AG09319 (cell line): ENCODE measurements around the gene KCNJ10.

Experiments used
- DNase-seq: peaks from one replicate; pipeline ENCODE4 v3.0.0-alpha.2; 2010; ENCODE audit warnings: low read depth; ENCODE audit errors: extremely low read depth
- TF ChIP-seq, protein P1 (sequence below): IDR thresholded peaks from 2 replicates; pipeline ENCODE4 v1.5.1; 2011; ENCODE audit warnings: low read depth, mild to moderate bottlenecking, inconsistent platforms, low read length, moderate library complexity

Gene KCNJ10

DNA sequence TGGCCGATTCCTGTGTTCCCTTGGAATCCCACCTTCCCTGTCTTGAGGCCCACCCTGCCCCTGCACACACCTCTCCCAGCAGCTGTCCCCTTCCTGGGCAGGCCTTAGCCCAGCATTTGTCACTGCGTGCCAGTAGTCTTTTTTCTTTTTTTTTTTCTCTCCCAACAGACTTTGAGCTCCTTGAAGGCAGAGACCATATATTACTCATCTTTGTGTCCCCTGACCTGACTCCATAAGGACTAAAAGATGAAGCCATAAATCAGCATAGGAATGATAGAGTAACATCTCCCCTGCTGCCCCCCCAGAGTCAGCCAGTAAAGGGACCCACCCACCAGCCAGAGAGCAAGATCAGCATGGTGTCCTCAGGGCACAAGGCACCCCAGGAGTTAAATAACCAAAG, 65.5 kb downstream of the KCNJ10 start:
- TF ChIP-seq, protein P1, sequence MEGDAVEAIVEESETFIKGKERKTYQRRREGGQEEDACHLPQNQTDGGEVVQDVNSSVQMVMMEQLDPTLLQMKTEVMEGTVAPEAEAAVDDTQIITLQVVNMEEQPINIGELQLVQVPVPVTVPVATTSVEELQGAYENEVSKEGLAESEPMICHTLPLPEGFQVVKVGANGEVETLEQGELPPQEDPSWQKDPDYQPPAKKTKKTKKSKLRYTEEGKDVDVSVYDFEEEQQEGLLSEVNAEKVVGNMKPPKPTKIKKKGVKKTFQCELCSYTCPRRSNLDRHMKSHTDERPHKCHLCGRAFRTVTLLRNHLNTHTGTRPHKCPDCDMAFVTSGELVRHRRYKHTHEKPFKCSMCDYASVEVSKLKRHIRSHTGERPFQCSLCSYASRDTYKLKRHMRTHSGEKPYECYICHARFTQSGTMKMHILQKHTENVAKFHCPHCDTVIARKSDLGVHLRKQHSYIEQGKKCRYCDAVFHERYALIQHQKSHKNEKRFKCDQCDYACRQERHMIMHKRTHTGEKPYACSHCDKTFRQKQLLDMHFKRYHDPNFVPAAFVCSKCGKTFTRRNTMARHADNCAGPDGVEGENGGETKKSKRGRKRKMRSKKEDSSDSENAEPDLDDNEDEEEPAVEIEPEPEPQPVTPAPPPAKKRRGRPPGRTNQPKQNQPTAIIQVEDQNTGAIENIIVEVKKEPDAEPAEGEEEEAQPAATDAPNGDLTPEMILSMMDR, result no peak

DNA sequence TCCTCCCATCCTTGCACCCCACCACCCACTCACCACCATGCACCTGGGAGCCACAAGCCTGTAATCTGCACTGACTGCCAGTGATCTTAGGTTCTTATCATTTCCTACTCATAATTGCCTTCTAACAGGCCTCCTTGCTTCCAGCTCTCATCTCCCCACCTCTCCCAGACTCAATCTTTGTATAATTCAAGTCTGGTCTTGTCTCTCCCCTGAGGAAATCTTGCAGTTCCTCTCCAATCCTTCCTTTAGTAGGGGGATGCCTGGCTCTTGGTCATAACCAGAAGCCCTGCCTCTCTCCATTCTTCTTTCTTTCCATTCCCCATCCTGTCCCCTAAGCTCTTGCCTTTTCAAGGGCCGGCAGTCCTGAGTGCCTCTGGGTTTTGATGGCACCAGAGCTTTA, 66.0 kb downstream of the KCNJ10 start:
- no peak for DNase-seq
- TF ChIP-seq, protein P1, result no peak

More for the DNA sequence above, 65.5 kb downstream of the KCNJ10 start:
- no peak for DNase-seq

DNA sequence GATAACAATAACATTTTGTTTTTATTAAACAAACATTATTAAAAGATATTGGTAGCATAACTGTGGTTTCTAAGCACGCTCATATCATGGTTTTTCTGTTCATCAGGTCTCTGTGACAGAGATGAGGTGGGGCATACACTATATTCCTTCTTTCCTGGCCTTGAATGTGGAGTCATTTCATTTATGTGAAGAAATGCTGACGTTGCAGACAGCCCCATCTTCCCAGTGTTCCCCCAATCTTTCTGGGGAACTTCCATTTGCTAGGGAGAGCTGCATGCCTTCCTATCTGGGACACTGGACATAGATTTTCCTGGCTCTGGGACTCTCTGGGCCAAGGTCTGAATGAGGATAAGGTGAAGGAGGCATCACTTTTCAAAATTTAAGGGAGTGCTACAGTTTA, 68.5 kb downstream of the KCNJ10 start:
- TF ChIP-seq, protein P1, result no peak
- DNase-seq, result no peak

DNA sequence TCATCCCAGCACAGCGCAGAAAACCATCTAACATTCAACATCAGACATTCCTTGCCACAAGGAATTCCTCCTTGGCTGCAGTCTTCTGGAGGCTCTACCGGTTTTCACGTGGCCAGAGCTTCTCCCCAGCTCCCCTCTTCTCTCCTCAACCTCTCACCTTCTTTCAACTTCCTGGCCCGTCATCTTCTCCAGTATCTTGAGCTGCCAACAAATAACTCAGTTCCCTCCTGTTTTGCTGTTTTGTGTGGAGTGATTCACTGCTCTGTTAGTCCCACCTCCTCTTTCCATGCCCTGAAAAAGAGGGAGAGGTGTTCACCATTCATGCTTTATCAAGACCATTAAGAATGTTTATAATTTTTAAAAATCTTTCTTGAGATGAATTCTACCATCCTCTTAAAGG, 70.8 kb downstream of the KCNJ10 start:
- DNase-seq, result no peak
- TF ChIP-seq, protein P1, result no peak

DNA sequence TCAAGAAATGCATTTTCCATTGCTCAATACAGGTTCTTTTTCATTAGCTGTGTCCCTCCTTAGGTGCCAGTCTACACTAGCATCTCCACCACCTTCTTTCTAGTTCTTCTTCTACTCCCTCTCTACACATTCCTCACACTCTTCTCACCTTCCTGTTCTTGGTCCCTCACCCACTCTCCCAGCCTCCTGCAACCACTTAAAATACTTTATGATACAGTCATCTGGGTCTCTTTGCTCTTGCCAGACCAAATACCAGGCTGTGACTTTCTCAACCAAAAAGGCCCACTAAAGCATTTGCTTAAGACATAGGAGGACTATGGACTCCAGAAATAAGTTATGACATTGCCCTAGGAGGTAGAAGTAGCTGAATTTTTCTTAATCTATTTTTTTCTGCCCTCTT, 73.3 kb downstream of the KCNJ10 start:
- peak; percentile 59 for DNase-seq
- TF ChIP-seq, protein P1, result no peak

DNA sequence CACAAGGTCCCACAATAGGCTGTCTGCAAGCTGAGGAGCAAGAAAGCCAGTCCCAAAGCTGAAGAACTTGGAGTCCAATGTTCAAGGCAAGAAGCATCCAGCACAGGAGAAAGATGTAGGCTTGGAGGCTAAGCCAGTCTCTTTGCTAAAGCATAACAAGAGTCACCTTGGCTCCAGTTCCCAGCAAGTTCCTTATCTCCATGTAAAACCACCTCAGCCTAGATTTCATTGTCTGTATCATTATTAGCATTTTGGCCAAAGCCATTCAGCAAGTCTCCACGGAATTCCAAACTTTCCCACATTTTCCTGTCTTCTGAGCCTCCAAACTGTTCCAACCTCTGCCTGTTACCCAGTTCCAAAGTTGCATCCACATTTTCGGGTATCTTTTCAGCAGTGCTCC, 75.1 kb downstream of the KCNJ10 start:
- no peak for DNase-seq
- TF ChIP-seq, protein P1, result no peak

DNA sequence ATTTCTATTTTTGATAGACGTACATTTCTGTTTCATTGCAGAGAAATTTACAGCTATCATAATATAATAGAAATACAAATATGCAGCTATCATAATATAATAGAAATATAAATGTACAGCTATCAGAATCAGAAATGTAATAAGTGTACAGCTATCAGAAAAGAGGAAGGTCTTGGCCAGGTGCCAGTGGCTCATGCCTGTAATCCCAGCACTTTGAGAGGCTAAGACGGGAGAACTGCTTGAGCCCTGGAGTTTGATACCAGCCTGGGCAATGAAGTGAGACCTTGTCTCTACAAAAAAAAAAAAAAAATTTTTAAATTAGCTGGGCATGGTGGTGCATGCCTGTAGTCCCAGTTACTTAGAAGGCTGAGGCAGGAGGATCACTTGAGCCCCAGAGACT, 76.0 kb downstream of the KCNJ10 start:
- DNase-seq, result no peak

More for the DNA sequence above, 76.0 kb downstream of the KCNJ10 start:
- TF ChIP-seq, protein P1, result no peak
